Activated T-helper 2 cell treated with anti-CD3 and anti-CD28 coated beads, Interferon-gamma antibody, Interleukin-2, Interleukin-4, amounts not matched to agents 10 μg/mL and 5 μg/mL and 100 μg/mL, durations not matched to agents 14 hours and 24 hours and 36 hours (primary cell): ENCODE results near the gene GRAP. TPM values are rescaled to one million over a fixed set of nuclear protein-coding genes. Genes with fewer than 3 reads are reported as not detected.

ENCODE experiments used
- DNase-seq: peaks from one replicate; pipeline ENCODE4 v3.0.0; 2021; ENCODE audit warnings: low spot score
- H3K27ac Mint-ChIP-seq: one replicate; pipeline ENCODE4 v1.8.0; 2021; ENCODE audit warnings: mixed read lengths
- H3K27me3 Mint-ChIP-seq: one replicate; pipeline ENCODE4 v1.8.0; 2021; ENCODE audit warnings: low read depth, mixed read lengths
- H3K36me3 Mint-ChIP-seq: one replicate; pipeline ENCODE4 v1.8.0; 2021; ENCODE audit warnings: low read depth, mixed read lengths
- H3K4me1 Mint-ChIP-seq: one replicate; pipeline ENCODE4 v1.8.0; 2021; ENCODE audit warnings: low read depth, mixed read lengths
- H3K4me3 Mint-ChIP-seq: one replicate; pipeline ENCODE4 v1.8.0; 2021; ENCODE audit warnings: low read depth, mild to moderate bottlenecking, moderate library complexity, mixed read lengths
- H3K9me3 Mint-ChIP-seq: one replicate; pipeline ENCODE4 v1.8.0; 2021; ENCODE audit warnings: mixed read lengths
- intact Hi-C: fragments of 100-400 bp; cut with micrococcal nuclease; formaldehyde crosslinking; loops from one replicate; pipeline ENCODE4 v1.15.1; 2023
- total RNA-seq: library from RNA; stranded (reverse); gene quantifications from 2 replicates; pipeline ENCODE4 v1.2.3, GENCODE V29; 2022

The GRAP gene
- total RNA-seq, 1 donor from 2014 or later, result 10.9 TPM

DNA sequence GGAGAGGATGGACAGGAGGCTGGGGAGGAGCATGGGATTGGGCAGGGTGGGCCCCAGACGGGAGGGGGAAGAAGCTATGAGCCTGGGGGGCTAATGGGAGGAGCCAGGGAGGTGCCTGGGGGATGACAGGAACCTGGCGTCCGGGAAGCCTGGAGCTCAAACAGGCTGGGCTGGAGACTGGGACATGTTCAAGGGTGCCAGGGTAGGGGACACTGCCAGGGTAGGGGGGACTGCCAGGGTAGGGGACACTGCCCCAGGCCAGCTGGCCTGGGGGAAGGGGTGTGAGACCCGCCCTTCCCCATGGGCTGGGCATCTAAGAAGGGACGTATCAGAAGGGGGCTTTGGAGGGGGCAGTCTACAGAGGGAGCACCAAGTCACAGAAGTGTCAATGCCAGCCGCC lies 35.2 kb downstream of the GRAP start:
- Mint-ChIP-seq H3K36me3 (no peaks in the 10 kb centered on the region), H3K27me3 (peaks cover 8% of the 10 kb centered on the region), H3K4me3 (no peak overlapping the region), H3K27ac (no peak overlapping the region), H3K4me1 (no peaks in the 10 kb centered on the region), H3K9me3 (no peaks in the 10 kb centered on the region)
- intact Hi-C loops, result loop anchor here (10.0 kb wide), 1 partner anchor 47 kb away; no protein-coding TSS in a partner anchor
- no peak for DNase-seq

DNA sequence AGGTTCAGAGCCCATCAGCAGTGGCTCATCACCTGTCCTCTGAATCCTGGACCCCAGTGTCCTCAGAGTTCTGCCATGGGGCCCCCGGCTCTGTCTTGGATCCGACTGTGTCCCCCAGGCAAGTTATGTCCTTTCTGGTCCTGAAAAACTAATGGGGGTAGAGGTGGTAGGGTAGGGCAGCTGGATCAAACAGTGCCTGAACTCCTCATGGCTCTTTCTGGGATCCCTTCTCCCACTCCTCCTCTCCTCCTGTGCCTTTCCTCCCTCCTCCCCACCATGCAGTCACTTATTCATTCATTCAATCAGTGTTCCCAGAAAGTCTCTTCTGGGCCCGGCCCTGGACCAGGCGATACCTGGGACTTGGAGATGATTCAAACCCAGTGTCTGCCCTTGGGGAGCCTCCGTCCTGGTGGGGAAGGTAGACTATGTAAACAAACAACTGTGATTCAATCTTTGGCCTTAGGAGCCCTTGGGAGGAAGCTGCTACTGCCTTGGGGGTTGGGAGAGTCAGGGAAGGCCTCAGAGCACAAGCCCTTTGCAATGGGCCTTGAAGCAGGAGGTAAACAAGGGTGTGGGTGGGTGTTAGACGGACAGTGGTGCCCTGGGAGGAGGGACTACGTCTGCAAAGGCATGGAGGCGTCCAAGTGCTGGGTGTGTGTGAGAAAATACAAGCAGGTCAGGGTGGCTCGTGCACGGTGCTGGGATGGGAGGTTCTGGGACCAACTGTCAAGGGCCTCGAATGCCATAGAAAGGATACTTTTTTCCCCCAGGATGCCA lies 35.8 kb downstream of the GRAP start:
- H3K36me3 Mint-ChIP-seq, result no peaks in the 10 kb centered on the region
- peaks cover 8% of the 10 kb centered on the region for H3K27me3 Mint-ChIP-seq
- no peaks in the 10 kb centered on the region for H3K4me1 Mint-ChIP-seq
- no peak overlapping the region for H3K4me3 Mint-ChIP-seq
- H3K9me3 Mint-ChIP-seq, result no peaks in the 10 kb centered on the region
- no peak overlapping the region for H3K27ac Mint-ChIP-seq
- intact Hi-C loops, result loop anchor here (10.0 kb wide), 1 partner anchor 46 kb away; no protein-coding TSS in a partner anchor
- no peak for DNase-seq

DNA sequence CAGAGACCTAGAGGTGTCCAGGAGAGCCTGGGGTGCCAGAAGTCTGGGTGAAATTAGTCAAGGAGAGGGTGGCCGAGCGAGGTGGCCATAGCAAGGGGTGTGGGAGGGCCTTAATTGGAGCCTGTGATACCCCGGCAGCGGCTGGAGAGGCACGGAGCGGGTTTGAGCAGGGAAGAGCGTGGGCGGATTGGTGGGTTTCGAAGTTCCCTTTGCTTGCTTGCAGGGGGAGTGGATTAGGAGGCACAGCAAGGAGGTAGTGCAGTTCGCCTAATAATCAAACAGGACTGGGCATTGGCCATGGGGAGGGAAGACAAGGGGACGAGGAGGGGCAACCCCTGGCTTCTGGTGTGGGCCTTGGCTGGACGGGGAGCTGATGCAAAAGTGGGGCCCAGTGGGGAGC lies 36.8 kb downstream of the GRAP start:
- Mint-ChIP-seq H3K36me3 (no peaks in the 10 kb centered on the region), H3K27ac (no peak overlapping the region), H3K4me3 (no peak overlapping the region), H3K27me3 (peaks cover 8% of the 10 kb centered on the region), H3K9me3 (no peaks in the 10 kb centered on the region), H3K4me1 (no peaks in the 10 kb centered on the region)
- DNase-seq, result no peak
- intact Hi-C loops, result loop anchor here (10.0 kb wide), 1 partner anchor 45 kb away; no protein-coding TSS in a partner anchor

GRCh38 chr17:19006698-19007097 lies 40.1 kb downstream of the GRAP start:
- H3K4me1 Mint-ChIP-seq, result peaks cover 18% of the 10 kb centered on the region
- H3K4me3 Mint-ChIP-seq, result no peak overlapping the region
- intact Hi-C loops, result no loop called here
- peaks cover 8% of the 10 kb centered on the region for H3K27me3 Mint-ChIP-seq
- DNase-seq, result no peak
- no peak overlapping the region for H3K27ac Mint-ChIP-seq
- H3K9me3 Mint-ChIP-seq, result no peaks in the 10 kb centered on the region
- peaks cover 14% of the 10 kb centered on the region for H3K36me3 Mint-ChIP-seq

- Mint-ChIP-seq H3K9me3 (no peaks in the 10 kb centered on the region), H3K36me3 (peaks cover 17% of the 10 kb centered on the region), H3K4me3 (no peak overlapping the region), H3K27me3 (peaks cover 8% of the 10 kb centered on the region), H3K4me1 (peaks cover 25% of the 10 kb centered on the region), H3K27ac (no peak overlapping the region)
- intact Hi-C loops, result no loop called here
- DNase-seq, result no peak
Observed at GRCh38 chr17:19005789-19006430, 40.8 kb downstream of the GRAP start.

DNA sequence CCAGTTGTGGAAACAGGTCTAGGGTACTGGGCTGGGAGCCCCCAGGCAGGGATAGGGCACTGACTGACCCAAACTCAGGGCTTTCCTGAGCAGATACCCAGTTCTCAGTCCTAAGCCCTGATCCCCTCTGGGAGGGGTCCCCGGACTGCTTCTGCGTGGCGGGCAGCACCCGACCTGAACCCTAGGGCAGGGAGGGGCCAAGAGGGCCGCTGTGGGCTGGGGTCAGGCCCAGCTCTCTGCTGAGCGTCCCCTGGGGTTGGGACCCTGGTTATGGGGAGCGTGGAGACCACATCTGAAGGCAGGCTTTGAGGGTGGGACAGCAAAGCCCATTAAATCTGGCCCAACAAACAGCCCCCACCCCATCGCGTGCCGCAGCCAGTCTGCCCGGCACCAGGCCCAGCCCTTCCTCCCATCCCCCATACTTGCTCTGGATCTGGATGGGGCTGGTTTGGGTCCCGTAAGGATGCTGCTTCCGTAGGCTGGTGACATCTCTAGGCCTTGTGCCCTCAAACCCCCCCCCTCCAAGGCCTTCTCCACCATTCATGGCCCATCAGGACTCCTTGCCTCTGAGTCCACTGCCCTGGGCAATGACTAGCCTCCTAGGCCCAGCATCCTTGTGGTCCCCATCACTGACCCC lies 41.5 kb downstream of the GRAP start:
- Mint-ChIP-seq H3K27ac (no peak overlapping the region), H3K9me3 (no peaks in the 10 kb centered on the region), H3K4me3 (peak overlapping the region; percentile 58), H3K36me3 (peaks cover 17% of the 10 kb centered on the region), H3K27me3 (peaks cover 8% of the 10 kb centered on the region), H3K4me1 (peaks cover 25% of the 10 kb centered on the region)
- intact Hi-C loops, result no loop called here
- DNase-seq, result no peak

DNA sequence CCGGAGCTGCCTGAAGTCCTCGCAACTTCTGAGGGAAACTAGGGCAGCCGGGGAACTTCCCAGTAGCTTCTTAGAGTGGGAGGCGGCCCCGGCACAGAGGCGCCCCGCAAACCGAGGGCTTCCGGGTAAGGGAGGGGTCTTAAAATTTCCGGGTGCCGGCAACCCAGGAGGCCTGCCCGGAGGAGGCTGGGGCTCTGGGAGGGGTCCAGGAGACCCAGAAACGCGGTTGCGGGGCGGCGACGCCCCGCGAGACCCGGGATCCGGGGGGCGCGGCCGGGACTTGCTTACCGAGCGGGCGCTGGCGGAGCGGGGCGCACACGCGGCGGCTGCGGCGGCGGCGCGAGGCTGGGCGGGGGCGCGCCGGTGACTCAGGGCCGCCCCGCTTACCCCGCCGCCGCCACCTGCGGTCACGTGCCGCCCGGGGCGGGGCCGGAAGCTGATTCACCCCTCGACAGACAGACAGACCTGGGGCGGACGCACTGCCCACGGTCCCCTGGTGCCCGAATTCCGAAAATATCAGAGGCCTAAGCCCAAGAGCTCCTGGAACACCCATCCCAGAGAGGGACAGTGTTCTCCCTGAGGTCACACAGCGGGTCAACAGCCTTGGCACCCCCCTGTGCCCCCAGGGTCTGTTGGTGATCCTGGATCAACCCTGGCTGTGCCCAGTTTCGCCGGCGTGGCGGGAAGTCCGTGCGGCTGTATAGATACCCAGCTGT lies 42.2 kb downstream of the GRAP start, which contains the start of gene FAM83G:
TSS of gene FAM83G (minus strand) at position 344 of the 716 bp plus-strand sequence. CDS start 723 bp downstream, outside the sequence.
- DNase-seq, result peak; percentile 80
- no peaks in the 10 kb centered on the region for H3K9me3 Mint-ChIP-seq
- peaks cover 25% of the 10 kb centered on the region for H3K4me1 Mint-ChIP-seq
- peaks cover 8% of the 10 kb centered on the region for H3K27me3 Mint-ChIP-seq
- H3K4me3 Mint-ChIP-seq, result peak within 1 kb of the TSS; percentile 86
- intact Hi-C loops, result no loop called here
- peak within 1 kb of the TSS; percentile 68 for H3K27ac Mint-ChIP-seq
- peaks cover 17% of the 10 kb centered on the region for H3K36me3 Mint-ChIP-seq

GRCh38 chr17:19003543-19004420 lies 43.0 kb downstream of the GRAP start:
- H3K4me1 Mint-ChIP-seq, result peaks cover 25% of the 10 kb centered on the region
- peak overlapping the region; percentile 86 for H3K4me3 Mint-ChIP-seq
- peak; percentile 17 for DNase-seq
- H3K27ac Mint-ChIP-seq, result peak overlapping the region; percentile 68
- intact Hi-C loops, result no loop called here
- H3K9me3 Mint-ChIP-seq, result no peaks in the 10 kb centered on the region
- H3K36me3 Mint-ChIP-seq, result peaks cover 17% of the 10 kb centered on the region
- H3K27me3 Mint-ChIP-seq, result peaks cover 8% of the 10 kb centered on the region

DNA sequence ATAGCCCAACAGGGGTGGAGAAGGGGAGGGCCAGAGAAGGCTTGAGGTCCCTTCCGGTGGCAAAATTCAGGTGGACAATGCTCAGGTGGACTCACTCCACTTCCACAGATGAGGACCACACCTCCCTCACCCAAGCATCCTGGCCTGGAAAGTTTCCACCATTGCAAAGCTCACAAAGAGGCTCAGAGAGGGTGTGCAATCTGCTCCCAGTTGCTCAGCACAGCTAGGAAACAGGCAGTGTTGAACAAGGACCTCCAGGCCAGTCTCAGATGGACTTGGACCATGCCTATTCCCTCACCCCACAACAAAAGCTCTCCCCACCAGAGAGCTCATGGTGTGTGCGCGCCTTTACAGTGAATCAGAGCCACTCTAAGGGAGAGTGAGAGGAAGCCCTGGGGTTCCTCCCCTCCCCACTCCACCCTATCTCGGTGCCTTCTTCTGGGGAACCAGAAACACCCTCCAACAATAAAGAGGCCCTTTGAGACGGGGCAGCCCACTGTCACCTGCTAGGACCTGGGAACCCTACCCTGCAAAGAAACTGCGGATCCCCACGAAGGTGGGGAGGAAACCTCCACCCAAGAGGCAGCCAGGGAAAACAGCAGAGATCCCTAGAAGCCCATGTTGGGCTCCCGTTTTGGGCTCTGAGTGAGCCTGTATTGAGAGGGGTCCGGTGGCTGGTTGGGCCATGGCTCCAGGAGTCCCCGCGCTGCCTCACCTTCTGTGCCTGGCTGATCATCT lies 43.8 kb downstream of the GRAP start:
- intact Hi-C loops, result no loop called here
- Mint-ChIP-seq H3K36me3 (peaks cover 17% of the 10 kb centered on the region), H3K27ac (no peak overlapping the region), H3K4me1 (peaks cover 25% of the 10 kb centered on the region), H3K9me3 (no peaks in the 10 kb centered on the region), H3K4me3 (peak overlapping the region; percentile 86), H3K27me3 (peaks cover 8% of the 10 kb centered on the region)
- DNase-seq, result no peak

GRCh38 chr17:19001907-19002590 lies 44.7 kb downstream of the GRAP start:
- DNase-seq, result no peak
- no peak overlapping the region for H3K27ac Mint-ChIP-seq
- intact Hi-C loops, result no loop called here
- H3K4me3 Mint-ChIP-seq, result peak overlapping the region; percentile 86
- peaks cover 20% of the 10 kb centered on the region for H3K36me3 Mint-ChIP-seq
- H3K4me1 Mint-ChIP-seq, result peaks cover 25% of the 10 kb centered on the region
- no peaks in the 10 kb centered on the region for H3K9me3 Mint-ChIP-seq
- peaks cover 2% of the 10 kb centered on the region for H3K27me3 Mint-ChIP-seq
